ENCODE results near the gene TGM6.
"Not testable (repeated sequence)": the region's sequence is repeated elsewhere in the genome, so short reads cannot be mapped to it uniquely, and the experiment has no call there.

Gene TGM6

DNA sequence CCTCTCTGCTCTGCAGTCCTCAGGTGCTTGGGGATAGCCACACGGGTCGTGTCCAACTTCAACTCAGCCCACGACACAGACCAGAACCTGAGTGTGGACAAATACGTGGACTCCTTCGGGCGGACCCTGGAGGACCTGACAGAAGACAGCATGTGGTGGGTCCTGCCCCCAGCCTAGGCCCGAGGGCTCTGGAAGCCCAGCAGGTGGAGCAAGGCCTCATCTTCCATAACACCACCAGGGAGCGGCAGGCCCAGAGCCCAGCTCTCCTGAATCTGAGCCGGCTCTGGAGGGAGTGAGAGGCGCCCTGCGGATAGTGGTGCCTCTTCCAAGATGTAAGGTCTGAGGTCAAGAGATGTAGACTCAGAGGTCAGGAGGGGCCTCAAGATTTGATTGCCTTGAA, 19.6 kb downstream of the TGM6 start:
- no peak for DNase-seq

GRCh38 chr20:2401527-2401926, 20.8 kb downstream of the TGM6 start:
- DNase-seq = no peak

- DNase-seq = peak; percentile 13 to 33
Observed at GRCh38 chr20:2402271-2402980, 21.7 kb downstream of the TGM6 start.

DNA sequence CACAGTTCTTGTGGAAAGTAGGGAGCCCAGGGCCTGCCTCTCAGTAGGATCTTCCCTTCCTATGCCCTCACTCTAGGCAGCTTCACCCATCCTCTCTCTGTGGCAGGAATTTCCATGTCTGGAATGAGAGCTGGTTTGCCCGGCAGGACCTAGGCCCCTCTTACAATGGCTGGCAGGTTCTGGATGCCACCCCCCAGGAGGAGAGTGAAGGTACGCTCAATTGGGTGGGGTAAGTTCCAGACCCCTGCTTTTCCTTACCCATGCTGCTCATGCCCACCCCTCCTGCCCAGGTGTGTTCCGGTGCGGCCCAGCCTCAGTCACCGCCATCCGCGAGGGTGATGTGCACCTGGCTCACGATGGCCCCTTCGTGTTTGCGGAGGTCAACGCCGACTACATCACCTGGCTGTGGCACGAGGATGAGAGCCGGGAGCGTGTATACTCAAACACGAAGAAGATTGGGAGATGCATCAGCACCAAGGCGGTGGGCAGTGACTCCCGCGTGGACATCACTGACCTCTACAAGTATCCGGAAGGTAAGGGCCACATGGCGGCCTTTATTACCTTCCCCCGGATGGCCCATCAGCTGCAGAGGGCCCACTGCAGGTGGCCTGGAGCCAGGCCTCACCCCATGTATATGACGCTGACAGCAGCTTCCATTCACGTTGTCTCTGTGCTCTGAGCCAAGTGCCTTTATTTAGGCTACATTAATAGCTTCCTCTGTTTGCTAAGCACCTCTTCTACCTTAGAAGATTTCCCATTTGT, 22.8 kb downstream of the TGM6 start:
- no peak for DNase-seq

GRCh38 chr20:2405693-2406065, 25.0 kb downstream of the TGM6 start:
- no peak for DNase-seq

- not testable (repeated sequence) for DNase-seq
Observed at GRCh38 chr20:2407355-2407754, 26.7 kb downstream of the TGM6 start.

- DNase-seq = no peak
Observed at GRCh38 chr20:2408111-2408510, 27.4 kb downstream of the TGM6 start.

GRCh38 chr20:2416541-2417212, 36.0 kb downstream of the TGM6 start:
- DNase-seq = no peak

- DNase-seq = no peak
Observed at GRCh38 chr20:2417213-2417541, 36.5 kb downstream of the TGM6 start.

GRCh38 chr20:2418388-2418787, 37.7 kb downstream of the TGM6 start:
- DNase-seq = no peak

GRCh38 chr20:2420510-2420909, 39.8 kb downstream of the TGM6 start:
- DNase-seq = no peak

- no peak for DNase-seq
Observed at GRCh38 chr20:2421247-2421646, 40.5 kb downstream of the TGM6 start.

DNA sequence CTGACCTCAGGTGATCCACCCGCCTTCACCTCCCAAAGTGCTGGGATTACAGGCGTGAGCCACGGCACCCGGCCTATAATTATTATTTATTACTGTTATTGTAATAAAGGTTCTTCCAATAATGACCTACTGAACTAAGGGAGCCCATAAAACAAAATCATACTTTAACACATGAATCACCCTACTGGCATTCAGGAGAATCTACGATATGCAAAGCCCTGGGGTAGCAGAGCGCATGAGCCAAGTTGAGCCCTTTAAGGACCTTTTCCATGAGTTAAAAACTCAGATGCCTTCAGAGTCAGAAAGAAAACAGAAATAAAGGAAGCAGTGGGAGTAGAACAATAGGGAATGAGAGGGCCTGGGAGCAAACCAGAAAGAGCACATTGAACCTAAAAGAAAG, 48.4 kb downstream of the TGM6 start:
- DNase-seq = no peak

- no peak for DNase-seq
Observed at GRCh38 chr20:2430538-2430937, 49.8 kb downstream of the TGM6 start.

- no peak for DNase-seq
Observed at GRCh38 chr20:2431185-2431584, 50.5 kb downstream of the TGM6 start.

GRCh38 chr20:2446845-2447244, 66.1 kb downstream of the TGM6 start:
- peak; percentile 80 to 87 for DNase-seq

DNA sequence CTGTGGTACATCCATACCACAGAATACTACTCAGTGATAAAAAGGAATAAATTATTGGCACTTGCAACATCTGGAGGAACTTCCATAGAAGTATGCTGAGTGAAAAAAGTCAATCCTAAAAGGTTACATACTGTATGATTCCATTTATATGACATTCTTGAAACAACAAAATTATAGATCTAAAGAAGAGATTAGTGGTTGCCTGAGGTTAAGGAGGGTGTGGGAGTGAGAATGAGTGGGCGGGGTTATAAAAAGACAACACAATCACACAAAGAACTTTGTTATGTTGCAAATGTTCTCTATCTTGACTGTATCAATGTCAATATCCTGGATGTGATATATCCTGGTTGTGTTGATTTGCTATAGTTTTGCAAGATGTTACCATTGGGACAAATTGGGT, 68.7 kb downstream of the TGM6 start:
- no peak for DNase-seq

DNA sequence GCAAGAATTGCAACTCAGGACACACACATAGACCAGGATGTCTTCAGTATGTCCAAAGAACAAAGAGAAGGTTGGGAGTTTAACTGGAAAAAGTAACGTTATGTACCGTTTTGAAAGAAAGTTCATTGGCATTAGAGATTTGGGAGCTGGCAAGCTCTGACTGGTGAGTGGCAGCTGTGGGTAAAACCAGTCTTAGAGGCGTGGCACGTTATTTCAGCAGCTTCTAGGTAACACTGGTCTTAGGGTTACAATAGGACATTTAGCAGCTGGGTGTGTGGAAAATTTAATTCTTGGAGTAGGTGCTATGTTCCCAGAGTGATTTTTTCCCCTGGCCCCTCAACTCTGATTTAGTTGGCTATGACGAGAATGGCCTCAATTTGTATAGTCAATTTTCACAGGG, 70.7 kb downstream of the TGM6 start:
- no peak for DNase-seq

DNA sequence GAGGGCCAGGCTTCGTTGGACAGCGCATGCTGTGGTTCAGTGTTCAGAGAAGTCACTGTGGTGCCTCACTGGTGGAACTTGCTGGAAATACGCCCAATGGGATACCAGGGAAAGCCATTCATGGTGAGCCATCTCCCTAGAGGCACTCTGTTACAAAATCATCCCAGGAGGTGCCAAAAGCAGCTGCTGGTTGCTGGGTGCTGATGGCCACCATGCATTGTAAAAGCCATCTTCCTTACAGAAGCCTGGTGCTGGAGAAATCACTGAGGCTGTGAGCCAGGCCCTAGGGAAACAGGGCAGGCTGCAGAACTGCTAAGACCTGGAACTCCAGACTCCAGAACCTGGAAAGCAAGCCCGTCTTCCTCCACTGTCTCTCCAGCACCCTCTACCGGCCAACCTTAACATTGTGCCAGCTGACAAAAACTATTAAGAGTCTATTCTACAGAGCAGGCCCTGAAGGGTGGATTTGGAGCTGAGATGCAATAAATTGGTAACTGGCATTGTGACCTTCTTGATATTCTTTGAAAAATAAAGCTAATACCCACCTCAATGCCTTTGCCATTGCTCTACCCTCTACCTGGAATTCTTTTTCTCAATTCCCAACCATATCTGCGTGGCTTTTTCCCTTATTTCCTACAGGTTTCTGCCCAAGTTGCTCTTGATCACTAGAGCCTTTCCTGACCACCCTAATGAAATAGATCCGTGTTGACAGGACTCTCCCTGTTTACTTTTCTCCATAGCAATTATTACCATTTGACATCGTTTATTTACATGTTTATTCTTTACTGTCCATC, 71.4 kb downstream of the TGM6 start:
- peak; percentile 67 to 74 for DNase-seq

- DNase-seq = no peak
Observed at GRCh38 chr20:2453792-2454191, 73.1 kb downstream of the TGM6 start.

- DNase-seq = no peak
Observed at GRCh38 chr20:2455771-2456497, 75.2 kb downstream of the TGM6 start.

DNA sequence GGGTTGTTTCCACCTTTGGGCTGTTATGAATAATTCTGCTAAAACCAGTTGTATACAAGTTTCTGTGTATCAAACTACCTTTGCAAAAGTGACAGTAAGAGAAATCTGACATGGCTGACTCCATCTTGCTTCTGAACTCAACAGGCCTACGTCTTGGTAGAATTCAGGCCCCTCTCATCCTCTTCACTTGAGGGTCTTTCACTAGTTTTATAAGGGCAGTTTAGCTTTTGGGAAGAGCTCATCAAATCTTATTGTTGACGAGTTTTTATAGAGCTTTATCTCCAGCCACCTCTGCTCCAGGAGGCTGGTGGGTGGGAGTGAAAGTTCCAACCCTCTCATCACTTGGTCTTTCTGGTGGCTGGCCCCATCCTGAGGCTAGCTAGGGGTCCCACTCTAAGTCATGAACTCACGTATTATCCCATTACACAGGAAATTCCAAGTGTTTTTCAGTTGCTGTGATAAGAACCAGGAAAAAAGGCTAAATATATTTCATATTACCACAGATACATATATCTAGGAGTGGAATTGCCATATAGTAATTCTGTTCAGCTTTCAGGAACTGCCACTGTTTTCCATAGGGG, 78.3 kb downstream of the TGM6 start:
- no peak for DNase-seq
